KMS-11 (cell line): ENCODE results near the gene SLC9A9.

Experiments used
- H2AFZ ChIP-seq: fragments of 200-600 bp; sonication (generic); 2 replicates; pipeline ENCODE4 v1.6.1; 2016; ENCODE audit warnings: antibody characterized with exemption, mixed run types, low read depth
- H3K27ac ChIP-seq: fragments of 200-600 bp; sonication (generic); 2 replicates; pipeline ENCODE4 v1.6.1; 2016; ENCODE audit warnings: mild to moderate bottlenecking, mixed run types
- H3K27me3 ChIP-seq: fragments of 200-600 bp; sonication (generic); 2 replicates; pipeline ENCODE4 v1.6.1; 2017; ENCODE audit warnings: mild to moderate bottlenecking, low read depth, mixed run types, moderate library complexity; ENCODE audit not compliant: insufficient read depth
- H3K36me3 ChIP-seq: fragments of 200-600 bp; sonication (generic); 2 replicates; pipeline ENCODE4 v1.6.1; 2017; ENCODE audit warnings: mild to moderate bottlenecking, mixed run types; ENCODE audit not compliant: insufficient read depth
- H3K4me1 ChIP-seq: fragments of 200-600 bp; sonication (generic); 2 replicates; pipeline ENCODE4 v1.6.1; 2016; ENCODE audit warnings: mild to moderate bottlenecking, low read depth, mixed run types; ENCODE audit not compliant: poor library complexity, severe bottlenecking
- H3K4me2 ChIP-seq: fragments of 200-600 bp; sonication (generic); 2 replicates; pipeline ENCODE4 v1.7.0; 2016; ENCODE audit warnings: mild to moderate bottlenecking, mixed run types
- H3K4me3 ChIP-seq: fragments of 200-600 bp; sonication (generic); IDR thresholded peaks from 2 replicates; pipeline ENCODE4 v1.6.1; 2017; ENCODE audit warnings: low read depth, low read length, mixed read lengths; ENCODE audit not compliant: insufficient read depth
- H3K79me2 ChIP-seq: fragments of 200-600 bp; sonication (generic); 2 replicates; pipeline ENCODE4 v1.6.1; 2016; ENCODE audit warnings: low read depth, mixed run types; ENCODE audit not compliant: insufficient read depth
- H3K9ac ChIP-seq: fragments of 200-600 bp; sonication (generic); 2 replicates; pipeline ENCODE4 v1.6.1; 2016; ENCODE audit warnings: mild to moderate bottlenecking, mixed run types
- H4K20me1 ChIP-seq: fragments of 200-600 bp; sonication (generic); 2 replicates; pipeline ENCODE4 v1.6.1; 2016; ENCODE audit warnings: mild to moderate bottlenecking, mixed run types; ENCODE audit not compliant: insufficient read depth
- CTCF ChIP-seq: fragments of 200-600 bp; sonication (generic); conservative IDR thresholded peaks from 2 replicates; pipeline ENCODE4 v1.6.1; 2017; ENCODE audit warnings: low read depth, mild to moderate bottlenecking, antibody characterized with exemption, low read length, moderate library complexity, mixed read lengths

SLC9A9 gene

DNA sequence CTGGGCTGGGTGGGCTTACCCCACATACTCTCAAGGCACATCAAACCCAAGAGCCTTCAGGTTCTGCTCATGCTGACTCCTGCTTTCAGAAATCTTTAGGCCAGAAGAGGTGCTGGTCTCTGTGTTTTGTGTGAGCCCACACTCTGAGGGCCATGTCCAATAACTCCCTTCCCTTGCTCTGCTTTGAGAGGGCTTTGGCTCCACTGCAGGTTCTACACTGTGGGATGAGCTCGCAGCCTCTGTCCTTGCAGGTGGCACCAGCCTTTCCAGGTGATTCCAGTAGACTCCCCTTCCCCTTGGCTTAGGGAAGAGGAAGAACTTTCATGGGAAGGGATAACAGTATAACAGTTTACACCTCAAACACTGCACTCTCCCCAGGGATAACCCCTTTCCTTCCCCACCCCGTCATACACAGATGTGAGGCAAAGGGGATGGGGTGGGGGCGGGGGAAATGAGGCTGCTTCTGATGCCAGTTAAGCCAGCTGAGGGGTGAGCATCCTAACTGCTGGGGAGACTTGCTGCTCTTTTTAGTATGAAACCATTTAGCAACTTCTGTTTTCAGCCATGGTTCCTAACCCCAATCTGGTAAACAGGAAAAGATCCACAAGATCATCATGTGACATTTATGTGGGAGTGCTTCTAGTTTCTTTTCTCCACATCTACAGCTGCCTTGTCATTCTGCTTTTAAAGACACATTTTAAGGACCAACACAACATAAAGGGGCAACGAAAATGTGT is 262.4 kb downstream of the SLC9A9 start:
- H4K20me1 ChIP-seq: no peaks in the 10 kb centered on the region
- no peak overlapping the region for H3K4me3 ChIP-seq
- H3K27me3 ChIP-seq: no peaks in the 10 kb centered on the region
- H2AFZ ChIP-seq: no peak overlapping the region
- H3K79me2 ChIP-seq: no peaks in the 10 kb centered on the region
- H3K27ac ChIP-seq: no peak overlapping the region; the same call in 1 of the 2 replicates
- H3K4me2 ChIP-seq: peak overlapping the region; percentile 46
- peaks cover 28% of the 10 kb centered on the region for H3K4me1 ChIP-seq
- H3K9ac ChIP-seq: no peak overlapping the region
- TF ChIP-seq CTCF: no peak
- no peaks in the 10 kb centered on the region for H3K36me3 ChIP-seq

DNA sequence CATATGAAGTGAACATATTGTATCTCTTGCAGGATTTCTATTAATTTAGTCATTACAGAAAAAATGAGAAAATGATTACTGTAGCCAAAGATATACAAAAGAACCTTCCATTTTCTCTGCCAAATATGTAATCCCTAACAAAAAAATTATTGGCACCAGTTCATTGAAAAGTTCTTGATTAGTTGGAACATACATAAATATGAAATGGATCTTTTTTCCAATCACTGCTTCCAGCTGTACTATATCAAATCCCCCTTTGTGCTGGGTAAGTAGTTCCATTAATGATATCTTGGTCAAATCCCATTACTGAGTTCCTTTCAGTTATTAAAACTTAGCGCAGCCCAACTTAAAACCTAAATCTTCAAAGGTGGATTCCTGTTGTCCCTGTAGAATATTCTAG is 263.8 kb downstream of the SLC9A9 start:
- Histone ChIP-seq H4K20me1 (no peaks in the 10 kb centered on the region), H3K4me3 (no peak overlapping the region)

DNA sequence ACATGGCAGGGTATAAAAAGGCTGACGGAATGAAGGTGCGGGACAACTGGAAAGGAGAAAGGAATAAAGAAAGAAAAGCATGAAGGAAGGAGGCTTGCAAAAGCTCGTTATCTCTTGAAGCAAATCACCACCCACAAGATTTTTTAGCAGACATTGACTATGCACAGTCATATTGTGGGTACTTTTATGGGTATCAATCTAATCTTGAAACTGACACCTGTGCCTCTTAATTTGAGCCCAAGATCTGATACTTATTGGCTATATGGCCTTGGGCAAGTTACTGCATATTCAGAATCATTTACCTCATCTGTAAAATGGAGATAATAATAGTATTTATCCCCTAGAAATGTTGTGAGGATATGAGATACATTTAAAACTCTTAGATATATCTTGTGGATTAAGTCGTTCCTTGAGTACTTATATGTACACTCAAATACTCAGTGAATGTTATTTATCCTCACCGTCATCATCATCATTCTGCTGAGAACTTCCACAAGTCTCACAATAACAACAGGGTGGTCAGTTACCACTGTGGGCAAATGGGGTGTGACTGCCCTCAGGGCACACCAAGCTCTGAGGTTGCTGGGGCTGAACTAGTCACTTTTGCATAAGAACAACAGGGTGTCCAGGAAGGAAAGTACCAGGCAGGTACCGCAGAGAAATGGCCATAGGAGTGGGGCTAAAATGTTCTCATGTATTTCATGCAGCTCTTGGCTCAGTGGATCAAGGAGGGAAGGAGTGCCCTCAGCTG is 266.1 kb downstream of the SLC9A9 start:
- no peak overlapping the region for H3K4me2 ChIP-seq
- H3K4me3 ChIP-seq: no peak overlapping the region
- no peak for TF ChIP-seq CTCF
- no peaks in the 10 kb centered on the region for H3K27me3 ChIP-seq
- H3K27ac ChIP-seq: no peak overlapping the region
- no peaks in the 10 kb centered on the region for H4K20me1 ChIP-seq
- peaks cover 25% of the 10 kb centered on the region for H3K4me1 ChIP-seq
- no peaks in the 10 kb centered on the region for H3K79me2 ChIP-seq
- H3K36me3 ChIP-seq: no peaks in the 10 kb centered on the region
- H2AFZ ChIP-seq: no peak overlapping the region
- H3K9ac ChIP-seq: no peak overlapping the region

More for the DNA sequence above, 263.8 kb downstream of the SLC9A9 start:
- Histone ChIP-seq H3K4me2 (no peak overlapping the region), H3K79me2 (no peaks in the 10 kb centered on the region), H3K4me1 (peaks cover 28% of the 10 kb centered on the region), H3K36me3 (no peaks in the 10 kb centered on the region), H3K27ac (no peak overlapping the region), H3K9ac (no peak overlapping the region), H2AFZ (no peak overlapping the region), H3K27me3 (no peaks in the 10 kb centered on the region)
- TF ChIP-seq CTCF: no peak

DNA sequence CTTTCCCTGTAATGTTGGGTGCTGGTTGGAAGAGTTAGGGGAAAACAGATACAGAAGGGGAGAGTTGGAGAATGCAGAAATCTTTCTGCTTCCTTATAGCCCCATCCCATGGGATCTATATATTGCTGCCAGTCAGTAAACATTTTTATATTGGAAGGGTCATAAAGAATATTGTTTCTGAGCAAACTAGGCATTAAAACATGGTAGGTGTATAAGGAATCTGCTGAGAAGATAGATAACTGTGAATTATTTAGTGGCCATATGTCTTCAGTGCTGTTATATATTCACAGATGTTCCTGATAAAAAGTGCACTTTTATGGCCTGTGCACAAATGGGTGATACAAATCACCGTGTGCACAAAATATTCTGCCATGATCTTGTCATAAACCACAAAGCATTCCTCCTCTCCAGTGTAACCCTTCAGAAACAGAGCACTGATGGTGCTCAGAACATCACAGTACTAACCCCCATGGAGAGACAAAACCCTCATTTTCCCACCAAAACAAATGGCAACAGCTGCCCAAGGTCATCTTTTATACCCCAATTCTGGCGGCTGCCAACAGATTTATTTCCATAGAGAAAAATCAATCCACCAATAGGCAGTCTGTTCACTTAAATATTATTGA is 269.3 kb downstream of the SLC9A9 start:
- Histone ChIP-seq H3K4me3 (no peak overlapping the region), H3K36me3 (no peaks in the 10 kb centered on the region), H3K4me2 (no peak overlapping the region), H3K27me3 (no peaks in the 10 kb centered on the region), H2AFZ (no peak overlapping the region), H3K9ac (no peak overlapping the region), H3K27ac (no peak overlapping the region), H3K4me1 (peaks cover 5% of the 10 kb centered on the region), H3K79me2 (no peaks in the 10 kb centered on the region), H4K20me1 (no peaks in the 10 kb centered on the region)
- no peak for TF ChIP-seq CTCF
